ENCODE data around the gene KCNK1.

Gene KCNK1

DNA sequence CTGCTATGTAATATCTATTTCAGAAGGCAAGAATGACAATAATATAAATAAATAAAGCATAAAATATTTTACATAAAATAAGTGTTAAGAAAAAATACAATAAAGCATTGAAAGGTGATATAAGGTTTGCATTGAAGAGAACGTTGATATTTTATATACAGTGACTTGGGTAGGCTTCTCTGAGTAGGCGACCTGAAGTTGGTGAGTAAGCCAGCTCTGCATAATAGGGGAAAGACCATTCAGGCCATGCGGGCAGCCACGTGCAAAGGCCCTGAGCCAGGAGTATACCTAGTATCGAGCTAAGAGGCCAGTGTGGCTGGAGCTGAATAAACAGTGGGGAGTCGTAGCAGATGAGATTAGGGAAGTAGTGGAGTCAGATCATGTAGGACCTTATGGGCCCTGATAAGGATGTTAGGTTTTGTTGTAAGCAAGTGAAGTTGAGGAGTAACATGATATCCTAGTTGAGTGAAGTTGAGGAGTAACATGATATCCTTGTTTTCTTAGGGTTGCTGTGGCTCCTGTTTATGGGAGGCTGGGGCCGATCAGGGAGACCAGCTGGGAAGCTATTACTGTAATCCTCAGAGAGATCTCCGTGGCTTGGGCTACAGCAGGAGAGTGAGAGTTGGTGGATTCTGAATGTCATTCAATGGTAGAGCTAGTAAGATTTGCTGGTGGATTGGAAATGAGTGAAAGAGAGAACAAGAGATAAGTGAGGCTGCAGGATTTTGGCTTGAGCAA is 22.0 kb downstream of the KCNK1 start:
- no peaks in the 10 kb centered on the region for H3K27me3 ChIP-seq (ENCODE audit: insufficient read depth, poor library complexity, severe bottlenecking)
- H3K27ac ChIP-seq (replicated peaks), result no peak overlapping the region
- no peak overlapping the region for H3K4me3 ChIP-seq (replicated peaks; ENCODE audit: insufficient read depth, low read length)
- no peak for DNase-seq (ENCODE audit: low read depth in 1 of 2, low spot score in 1 of 2)
- TF ChIP-seq GABPA (IDR thresholded peaks at IDR 0.05; ENCODE audit: low read depth) (no peak), SPI1 (IDR thresholded peaks at IDR 0.05; ENCODE audit: borderline replicate concordance, low read depth) (no peak)

DNA sequence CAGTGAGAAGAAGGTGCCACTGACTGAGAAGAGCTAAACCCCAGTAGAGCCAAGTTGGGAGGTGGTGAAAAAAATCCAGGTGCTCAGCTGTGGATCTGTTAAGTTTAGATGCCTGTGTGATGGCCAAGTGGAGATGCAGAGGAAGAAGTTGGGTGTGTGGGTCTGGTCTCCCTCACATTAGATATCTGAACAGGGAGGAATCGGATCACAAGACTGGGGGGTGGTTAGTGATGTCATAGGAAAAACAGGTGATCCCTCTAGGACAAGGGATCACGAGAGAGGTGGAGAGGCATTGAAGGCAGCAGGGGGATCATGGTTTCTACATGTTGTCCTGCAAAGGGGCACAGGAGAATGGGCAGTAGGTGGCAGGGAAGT is 22.6 kb downstream of the KCNK1 start:
- no peak for DNase-seq (ENCODE audit: low read depth in 1 of 2, low spot score in 1 of 2)

DNA sequence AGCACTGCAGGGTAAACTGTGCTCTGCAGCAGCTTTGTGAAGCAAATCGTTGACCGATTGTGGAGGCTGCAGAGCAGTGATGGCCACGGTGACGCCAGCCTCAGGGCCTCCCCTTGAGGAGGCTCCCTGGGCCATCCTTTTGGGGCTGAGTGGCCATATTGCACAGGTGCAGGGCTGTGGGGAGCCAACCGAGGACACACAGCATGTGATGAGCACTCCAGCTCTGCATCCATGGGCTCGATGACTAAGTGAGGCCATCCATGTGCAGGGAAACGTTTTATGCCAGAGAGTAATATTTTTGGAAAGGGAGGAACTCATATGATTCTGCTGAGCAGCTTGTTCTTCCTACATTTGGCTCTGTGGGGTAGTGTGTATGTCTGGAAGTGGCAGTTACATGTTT is 24.6 kb downstream of the KCNK1 start:
- Histone ChIP-seq H3K27me3 (ENCODE audit: insufficient read depth, poor library complexity, severe bottlenecking) (no peaks in the 10 kb centered on the region), H3K4me3 (replicated peaks; ENCODE audit: insufficient read depth, low read length) (no peak overlapping the region), H3K27ac (replicated peaks) (no peak overlapping the region)
- no peak for DNase-seq (ENCODE audit: low read depth in 1 of 2, low spot score in 1 of 2)
- TF ChIP-seq SPI1 (IDR thresholded peaks at IDR 0.05; ENCODE audit: borderline replicate concordance, low read depth), result no peak
- no peak for TF ChIP-seq GABPA (IDR thresholded peaks at IDR 0.05; ENCODE audit: low read depth)
- TF ChIP-seq, protein P1, sequence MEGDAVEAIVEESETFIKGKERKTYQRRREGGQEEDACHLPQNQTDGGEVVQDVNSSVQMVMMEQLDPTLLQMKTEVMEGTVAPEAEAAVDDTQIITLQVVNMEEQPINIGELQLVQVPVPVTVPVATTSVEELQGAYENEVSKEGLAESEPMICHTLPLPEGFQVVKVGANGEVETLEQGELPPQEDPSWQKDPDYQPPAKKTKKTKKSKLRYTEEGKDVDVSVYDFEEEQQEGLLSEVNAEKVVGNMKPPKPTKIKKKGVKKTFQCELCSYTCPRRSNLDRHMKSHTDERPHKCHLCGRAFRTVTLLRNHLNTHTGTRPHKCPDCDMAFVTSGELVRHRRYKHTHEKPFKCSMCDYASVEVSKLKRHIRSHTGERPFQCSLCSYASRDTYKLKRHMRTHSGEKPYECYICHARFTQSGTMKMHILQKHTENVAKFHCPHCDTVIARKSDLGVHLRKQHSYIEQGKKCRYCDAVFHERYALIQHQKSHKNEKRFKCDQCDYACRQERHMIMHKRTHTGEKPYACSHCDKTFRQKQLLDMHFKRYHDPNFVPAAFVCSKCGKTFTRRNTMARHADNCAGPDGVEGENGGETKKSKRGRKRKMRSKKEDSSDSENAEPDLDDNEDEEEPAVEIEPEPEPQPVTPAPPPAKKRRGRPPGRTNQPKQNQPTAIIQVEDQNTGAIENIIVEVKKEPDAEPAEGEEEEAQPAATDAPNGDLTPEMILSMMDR (IDR thresholded peaks at IDR 0.05; ENCODE audit: insufficient read depth, low read length), result no peak

More for the DNA sequence above, 22.6 kb downstream of the KCNK1 start:
- TF ChIP-seq GABPA (IDR thresholded peaks at IDR 0.05; ENCODE audit: low read depth) (no peak), SPI1 (IDR thresholded peaks at IDR 0.05; ENCODE audit: borderline replicate concordance, low read depth) (no peak), POLR2AphosphoS5 (IDR thresholded peaks at IDR 0.05; ENCODE audit: low read depth) (no peak)
- TF ChIP-seq, protein P2, sequence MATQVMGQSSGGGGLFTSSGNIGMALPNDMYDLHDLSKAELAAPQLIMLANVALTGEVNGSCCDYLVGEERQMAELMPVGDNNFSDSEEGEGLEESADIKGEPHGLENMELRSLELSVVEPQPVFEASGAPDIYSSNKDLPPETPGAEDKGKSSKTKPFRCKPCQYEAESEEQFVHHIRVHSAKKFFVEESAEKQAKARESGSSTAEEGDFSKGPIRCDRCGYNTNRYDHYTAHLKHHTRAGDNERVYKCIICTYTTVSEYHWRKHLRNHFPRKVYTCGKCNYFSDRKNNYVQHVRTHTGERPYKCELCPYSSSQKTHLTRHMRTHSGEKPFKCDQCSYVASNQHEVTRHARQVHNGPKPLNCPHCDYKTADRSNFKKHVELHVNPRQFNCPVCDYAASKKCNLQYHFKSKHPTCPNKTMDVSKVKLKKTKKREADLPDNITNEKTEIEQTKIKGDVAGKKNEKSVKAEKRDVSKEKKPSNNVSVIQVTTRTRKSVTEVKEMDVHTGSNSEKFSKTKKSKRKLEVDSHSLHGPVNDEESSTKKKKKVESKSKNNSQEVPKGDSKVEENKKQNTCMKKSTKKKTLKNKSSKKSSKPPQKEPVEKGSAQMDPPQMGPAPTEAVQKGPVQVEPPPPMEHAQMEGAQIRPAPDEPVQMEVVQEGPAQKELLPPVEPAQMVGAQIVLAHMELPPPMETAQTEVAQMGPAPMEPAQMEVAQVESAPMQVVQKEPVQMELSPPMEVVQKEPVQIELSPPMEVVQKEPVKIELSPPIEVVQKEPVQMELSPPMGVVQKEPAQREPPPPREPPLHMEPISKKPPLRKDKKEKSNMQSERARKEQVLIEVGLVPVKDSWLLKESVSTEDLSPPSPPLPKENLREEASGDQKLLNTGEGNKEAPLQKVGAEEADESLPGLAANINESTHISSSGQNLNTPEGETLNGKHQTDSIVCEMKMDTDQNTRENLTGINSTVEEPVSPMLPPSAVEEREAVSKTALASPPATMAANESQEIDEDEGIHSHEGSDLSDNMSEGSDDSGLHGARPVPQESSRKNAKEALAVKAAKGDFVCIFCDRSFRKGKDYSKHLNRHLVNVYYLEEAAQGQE (IDR thresholded peaks at IDR 0.05; ENCODE audit: insufficient replicate concordance, low read depth), result no peak
- TF ChIP-seq, protein P1 (IDR thresholded peaks at IDR 0.05; ENCODE audit: insufficient read depth, low read length), result no peak
- H3K27me3 ChIP-seq (ENCODE audit: insufficient read depth, poor library complexity, severe bottlenecking), result no peaks in the 10 kb centered on the region
- no peak overlapping the region for H3K4me3 ChIP-seq (replicated peaks; ENCODE audit: insufficient read depth, low read length)
- H3K27ac ChIP-seq (replicated peaks), result no peak overlapping the region

DNA sequence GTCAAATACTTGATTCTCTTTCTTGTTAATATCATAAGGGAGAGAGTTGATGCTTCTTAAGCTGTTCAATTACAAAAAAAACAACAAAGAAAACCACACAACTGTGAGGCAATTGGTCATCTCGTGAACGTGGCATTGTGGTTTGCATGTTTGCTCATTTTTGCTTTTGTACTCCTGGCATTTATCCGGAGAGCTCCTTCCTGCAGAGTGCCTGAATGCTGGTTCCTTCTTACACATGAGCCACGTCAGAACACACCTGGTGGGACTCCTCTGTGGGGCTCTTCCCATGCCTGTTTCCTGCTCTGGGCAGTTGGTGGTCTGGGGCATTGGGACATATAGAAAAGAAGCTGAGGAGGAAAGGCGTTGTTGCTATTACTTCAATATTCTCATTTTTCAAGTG is 25.7 kb downstream of the KCNK1 start:
- Histone ChIP-seq H3K4me3 (replicated peaks; ENCODE audit: insufficient read depth, low read length) (no peak overlapping the region), H3K27ac (replicated peaks) (no peak overlapping the region), H3K27me3 (ENCODE audit: insufficient read depth, poor library complexity, severe bottlenecking) (no peaks in the 10 kb centered on the region)
- no peak for TF ChIP-seq SPI1 (IDR thresholded peaks at IDR 0.05; ENCODE audit: borderline replicate concordance, low read depth)
- TF ChIP-seq, protein P1 (IDR thresholded peaks at IDR 0.05; ENCODE audit: insufficient read depth, low read length), result no peak
- TF ChIP-seq POLR2AphosphoS5 (IDR thresholded peaks at IDR 0.05; ENCODE audit: low read depth), result no peak
- TF ChIP-seq, protein P2 (IDR thresholded peaks at IDR 0.05; ENCODE audit: insufficient replicate concordance, low read depth), result no peak
- no peak for TF ChIP-seq GABPA (IDR thresholded peaks at IDR 0.05; ENCODE audit: low read depth)
- DNase-seq (ENCODE audit: low read depth in 1 of 2, low spot score in 1 of 2), result no peak

Data from HL-60 (cell line).